ENCODE results near the gene MBP. TPM values are rescaled to one million over a fixed set of nuclear protein-coding genes. Genes with fewer than 3 reads are reported as not detected.

The MBP gene
- total and polyA plus RNA-seq, 10 of the 15 experiments (the other 5 are each of a cell fraction or from before 2014, with no cell fraction given), result 12.2 to 67.8 (median 42.1) TPM

DNA sequence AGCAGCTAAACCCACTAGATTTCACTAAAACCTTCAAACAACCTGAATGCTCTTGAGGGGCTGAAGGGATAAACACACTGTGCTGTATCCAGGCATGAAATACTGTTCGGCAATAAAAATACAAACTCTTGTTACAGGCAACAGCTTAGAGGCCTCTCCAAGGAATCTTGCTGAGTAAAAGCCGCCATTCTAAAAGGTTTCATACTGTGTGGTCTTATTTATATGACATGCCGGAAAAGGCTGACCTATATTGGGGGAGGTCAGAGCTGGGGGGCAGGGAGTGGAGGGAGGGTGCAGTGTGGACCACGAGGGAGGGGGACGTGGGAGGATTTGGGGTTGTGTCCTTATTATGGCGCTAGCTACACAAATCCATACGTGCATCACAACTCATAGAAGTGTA is 136.2 kb downstream of the MBP start:
- WGBS (ENCODE audit: insufficient coverage, insufficient replicate concordance, low lambda C conversion rate, missing lambda C conversion rate), result 82% methylated on average over 7 of the region's 7 CpGs
- Histone ChIP-seq H3K9me3 (replicated peaks; ENCODE audit: control insufficient read depth, insufficient read depth, low read length) (no peaks in the 10 kb centered on the region), H4K20me1 (ENCODE audit: control insufficient read depth, insufficient read depth) (no peaks in the 10 kb centered on the region), H3K9ac (ENCODE audit: control insufficient read depth, insufficient read depth, low read length) (no peak overlapping the region), H3K27me3 (replicated peaks in 1 of 2; ENCODE audit: control insufficient read depth in 2 of 2, insufficient read depth in 2 of 2, low read length in 1 of 2) (no peaks in the 10 kb centered on the region), H3K4me3 (no peak overlapping the region), H3K4me2 (ENCODE audit: control insufficient read depth, insufficient read depth) (no peak overlapping the region), H3K4me1 (ENCODE audit: control insufficient read depth, insufficient read depth, low read length) (no peaks in the 10 kb centered on the region), H3K27ac (ENCODE audit: control insufficient read depth, insufficient read depth) (no peak overlapping the region), H3K36me3 (ENCODE audit: control insufficient read depth in 2 of 2, insufficient read depth in 2 of 2, low read length in 1 of 2) (no peaks in the 10 kb centered on the region), H3K79me2 (ENCODE audit: control insufficient read depth, insufficient read depth, low read length) (no peaks in the 10 kb centered on the region), H2AFZ (ENCODE audit: control insufficient read depth, low read depth, low read length) (no peak overlapping the region)
- CTCF ChIA-PET, result interaction anchor here (0.9 to 4.4 kb wide), 7 partner anchors 10 to 216 kb away, joined by 3 to 39 read pairs (median 8); no protein-coding TSS in a partner anchor
- ATAC-seq (no peak), FAIRE-seq (no peak), DNase-seq (ENCODE audit: low read depth, low spot score) (no peak)
- intact Hi-C loops (cut with micrococcal nuclease; ENCODE audit: unreplicated experiment), result no loop called here
- SMC1A ChIA-PET (ENCODE audit: uncharacterized antibody, unreplicated experiment), result interaction anchor here (1.0 to 1.8 kb wide), 4 partner anchors 15 to 216 kb away, joined by 3 to 10 read pairs (median 3); no protein-coding TSS in a partner anchor
- RAD21 ChIA-PET (ENCODE audit: unreplicated experiment), result interaction anchor here (1.2 kb wide), 1 partner anchor 34 kb away, joined by 3 read pairs; no protein-coding TSS in a partner anchor
- BruUV-seq (replicated peaks), result no TSS peak
- TF ChIP-seq EED (IDR thresholded peaks at IDR 0.05; ENCODE audit: low read depth), result no peak
- POLR2A ChIA-PET, result interaction anchor here (0.6 kb wide), 1 partner anchor 87 kb away, joined by 3 read pairs; no protein-coding TSS in a partner anchor
- in situ Hi-C loops (cut with MboI), result no loop called here

DNA sequence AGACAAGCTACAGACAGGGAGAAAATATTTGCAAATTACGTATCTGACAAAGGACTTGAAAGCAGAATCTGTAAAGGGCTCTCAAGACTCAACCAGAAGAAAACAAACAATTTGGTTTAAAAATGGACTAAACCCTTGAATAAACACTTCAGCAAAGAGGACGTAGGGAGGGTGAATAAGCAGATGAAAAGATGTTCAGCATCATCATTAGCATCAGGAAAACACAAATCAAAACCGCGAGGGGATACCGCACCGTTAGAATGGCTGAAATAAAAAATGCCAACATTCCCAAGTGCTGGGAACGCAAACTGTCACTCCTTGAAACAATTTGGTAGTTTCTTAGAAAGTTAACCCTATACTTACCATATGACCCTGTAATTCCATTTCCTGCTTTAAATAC is 136.7 kb downstream of the MBP start:
- H3K27me3 ChIP-seq (replicated peaks in 1 of 2; ENCODE audit: control insufficient read depth in 2 of 2, insufficient read depth in 2 of 2, low read length in 1 of 2), result no peaks in the 10 kb centered on the region
- ATAC-seq (no peak), FAIRE-seq (no peak), DNase-seq (ENCODE audit: low read depth, low spot score) (no peak)
- H3K36me3 ChIP-seq (ENCODE audit: control insufficient read depth in 2 of 2, insufficient read depth in 2 of 2, low read length in 1 of 2), result no peaks in the 10 kb centered on the region
- ChIA-PET CTCF (interaction anchor here (1.1 to 4.4 kb wide), 5 partner anchors 12 to 217 kb away, joined by 3 to 39 read pairs (median 10); no protein-coding TSS in a partner anchor), SMC1A (ENCODE audit: uncharacterized antibody, unreplicated experiment) (interaction anchor here (1.4 kb wide), 1 partner anchor 202 kb away, joined by 3 read pairs; no protein-coding TSS in a partner anchor), POLR2A (interaction anchor here (0.6 kb wide), 1 partner anchor 87 kb away, joined by 3 read pairs; no protein-coding TSS in a partner anchor), RAD21 (ENCODE audit: unreplicated experiment) (interaction anchor here (1.2 kb wide), 1 partner anchor 33 kb away, joined by 3 read pairs; no protein-coding TSS in a partner anchor)
- no TSS peak for BruUV-seq (replicated peaks)
- no peaks in the 10 kb centered on the region for H4K20me1 ChIP-seq (ENCODE audit: control insufficient read depth, insufficient read depth)
- 81% methylated on average over 7 of the region's 7 CpGs for WGBS (ENCODE audit: insufficient coverage, insufficient replicate concordance, low lambda C conversion rate, missing lambda C conversion rate)
- H3K4me3 ChIP-seq, result no peak overlapping the region
- no peaks in the 10 kb centered on the region for H3K9me3 ChIP-seq (replicated peaks; ENCODE audit: control insufficient read depth, insufficient read depth, low read length)
- H3K4me1 ChIP-seq (ENCODE audit: control insufficient read depth, insufficient read depth, low read length), result peaks cover under 1% of the 10 kb centered on the region; the same call in 1 of the 2 replicates
- no peak overlapping the region for H2AFZ ChIP-seq (ENCODE audit: control insufficient read depth, low read depth, low read length)
- no peak overlapping the region for H3K9ac ChIP-seq (ENCODE audit: control insufficient read depth, insufficient read depth, low read length)
- no peak overlapping the region for H3K4me2 ChIP-seq (ENCODE audit: control insufficient read depth, insufficient read depth)
- H3K79me2 ChIP-seq (ENCODE audit: control insufficient read depth, insufficient read depth, low read length), result no peaks in the 10 kb centered on the region
- in situ Hi-C loops (cut with MboI) (no loop called here), intact Hi-C loops (cut with micrococcal nuclease; ENCODE audit: unreplicated experiment) (no loop called here)
- H3K27ac ChIP-seq (ENCODE audit: control insufficient read depth, insufficient read depth), result no peak overlapping the region
- TF ChIP-seq, protein P1, sequence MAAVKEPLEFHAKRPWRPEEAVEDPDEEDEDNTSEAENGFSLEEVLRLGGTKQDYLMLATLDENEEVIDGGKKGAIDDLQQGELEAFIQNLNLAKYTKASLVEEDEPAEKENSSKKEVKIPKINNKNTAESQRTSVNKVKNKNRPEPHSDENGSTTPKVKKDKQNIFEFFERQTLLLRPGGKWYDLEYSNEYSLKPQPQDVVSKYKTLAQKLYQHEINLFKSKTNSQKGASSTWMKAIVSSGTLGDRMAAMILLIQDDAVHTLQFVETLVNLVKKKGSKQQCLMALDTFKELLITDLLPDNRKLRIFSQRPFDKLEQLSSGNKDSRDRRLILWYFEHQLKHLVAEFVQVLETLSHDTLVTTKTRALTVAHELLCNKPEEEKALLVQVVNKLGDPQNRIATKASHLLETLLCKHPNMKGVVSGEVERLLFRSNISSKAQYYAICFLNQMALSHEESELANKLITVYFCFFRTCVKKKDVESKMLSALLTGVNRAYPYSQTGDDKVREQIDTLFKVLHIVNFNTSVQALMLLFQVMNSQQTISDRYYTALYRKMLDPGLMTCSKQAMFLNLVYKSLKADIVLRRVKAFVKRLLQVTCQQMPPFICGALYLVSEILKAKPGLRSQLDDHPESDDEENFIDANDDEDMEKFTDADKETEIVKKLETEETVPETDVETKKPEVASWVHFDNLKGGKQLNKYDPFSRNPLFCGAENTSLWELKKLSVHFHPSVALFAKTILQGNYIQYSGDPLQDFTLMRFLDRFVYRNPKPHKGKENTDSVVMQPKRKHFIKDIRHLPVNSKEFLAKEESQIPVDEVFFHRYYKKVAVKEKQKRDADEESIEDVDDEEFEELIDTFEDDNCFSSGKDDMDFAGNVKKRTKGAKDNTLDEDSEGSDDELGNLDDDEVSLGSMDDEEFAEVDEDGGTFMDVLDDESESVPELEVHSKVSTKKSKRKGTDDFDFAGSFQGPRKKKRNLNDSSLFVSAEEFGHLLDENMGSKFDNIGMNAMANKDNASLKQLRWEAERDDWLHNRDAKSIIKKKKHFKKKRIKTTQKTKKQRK (IDR thresholded peaks at IDR 0.05; ENCODE audit: low read depth, low read length), result no peak
- TF ChIP-seq NR2F1 (conservative IDR thresholded peaks at IDR 0.05) (no peak), TCF3 (IDR thresholded peaks at IDR 0.05; ENCODE audit: borderline replicate concordance, insufficient read depth, low read depth, low read length) (no peak), SIX5 (IDR thresholded peaks at IDR 0.05; ENCODE audit: low read depth, low read length, severe bottlenecking) (no peak), TCF12 (IDR thresholded peaks at IDR 0.05; ENCODE audit: low read depth, low read length) (no peak), NR2C1 (IDR thresholded peaks at IDR 0.05) (no peak)
- TF ChIP-seq, protein P2, sequence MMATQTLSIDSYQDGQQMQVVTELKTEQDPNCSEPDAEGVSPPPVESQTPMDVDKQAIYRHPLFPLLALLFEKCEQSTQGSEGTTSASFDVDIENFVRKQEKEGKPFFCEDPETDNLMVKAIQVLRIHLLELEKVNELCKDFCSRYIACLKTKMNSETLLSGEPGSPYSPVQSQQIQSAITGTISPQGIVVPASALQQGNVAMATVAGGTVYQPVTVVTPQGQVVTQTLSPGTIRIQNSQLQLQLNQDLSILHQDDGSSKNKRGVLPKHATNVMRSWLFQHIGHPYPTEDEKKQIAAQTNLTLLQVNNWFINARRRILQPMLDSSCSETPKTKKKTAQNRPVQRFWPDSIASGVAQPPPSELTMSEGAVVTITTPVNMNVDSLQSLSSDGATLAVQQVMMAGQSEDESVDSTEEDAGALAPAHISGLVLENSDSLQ (IDR thresholded peaks at IDR 0.05), result no peak
- TF ChIP-seq, protein P3, sequence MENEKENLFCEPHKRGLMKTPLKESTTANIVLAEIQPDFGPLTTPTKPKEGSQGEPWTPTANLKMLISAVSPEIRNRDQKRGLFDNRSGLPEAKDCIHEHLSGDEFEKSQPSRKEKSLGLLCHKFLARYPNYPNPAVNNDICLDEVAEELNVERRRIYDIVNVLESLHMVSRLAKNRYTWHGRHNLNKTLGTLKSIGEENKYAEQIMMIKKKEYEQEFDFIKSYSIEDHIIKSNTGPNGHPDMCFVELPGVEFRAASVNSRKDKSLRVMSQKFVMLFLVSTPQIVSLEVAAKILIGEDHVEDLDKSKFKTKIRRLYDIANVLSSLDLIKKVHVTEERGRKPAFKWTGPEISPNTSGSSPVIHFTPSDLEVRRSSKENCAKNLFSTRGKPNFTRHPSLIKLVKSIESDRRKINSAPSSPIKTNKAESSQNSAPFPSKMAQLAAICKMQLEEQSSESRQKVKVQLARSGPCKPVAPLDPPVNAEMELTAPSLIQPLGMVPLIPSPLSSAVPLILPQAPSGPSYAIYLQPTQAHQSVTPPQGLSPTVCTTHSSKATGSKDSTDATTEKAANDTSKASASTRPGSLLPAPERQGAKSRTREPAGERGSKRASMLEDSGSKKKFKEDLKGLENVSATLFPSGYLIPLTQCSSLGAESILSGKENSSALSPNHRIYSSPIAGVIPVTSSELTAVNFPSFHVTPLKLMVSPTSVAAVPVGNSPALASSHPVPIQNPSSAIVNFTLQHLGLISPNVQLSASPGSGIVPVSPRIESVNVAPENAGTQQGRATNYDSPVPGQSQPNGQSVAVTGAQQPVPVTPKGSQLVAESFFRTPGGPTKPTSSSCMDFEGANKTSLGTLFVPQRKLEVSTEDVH (IDR thresholded peaks at IDR 0.05; ENCODE audit: low read depth, partially characterized antibody), result no peak

All from GM12878 (cell line).